H1 (cell line): Measurements from ENCODE around the gene TLCD3A. TPM values are rescaled to one million over a fixed set of nuclear protein-coding genes. Genes with fewer than 3 reads are reported as not detected.

Source experiments
- CTCF ChIA-PET: fragments of 300-600 bp; sonication (Branson Sonifier 250); formaldehyde crosslinking; loops from one replicate; lab custom pipeline; 2021; ENCODE audit not compliant: partially characterized antibody; lab: Charles Lee
- POLR2A ChIA-PET: fragments of 300-600 bp; sonication (Branson Sonifier 250); formaldehyde crosslinking; loops from one replicate; lab custom pipeline; 2021; ENCODE audit warnings: inconsistent platforms; ENCODE audit not compliant: partially characterized antibody; lab: Charles Lee
- DNase-seq, 2 experiments: peaks; one replicate each; pipeline versions ENCODE4 v3.0.0 to v3.0.0-alpha.2; 2010 to 2022; ENCODE audit warnings: low spot score in 2 of 2, low read depth in 1 of 2, mixed read lengths in 1 of 2
- FAIRE-seq: peaks from 2 replicates; lab custom pipeline; 2011; peaks lifted over from hg19 to GRCh38; lab: Jason Lieb, UNC
- H2AFZ ChIP-seq: 2 replicates; pipeline ENCODE4 v1.8.1; 2012; ENCODE audit warnings: low read length, inconsistent platforms
- H2AK5ac ChIP-seq: 2 replicates; pipeline ENCODE4 v1.6.1; 2013; ENCODE audit warnings: low read depth, low read length
- H2BK120ac ChIP-seq: replicated peaks from 2 replicates; pipeline ENCODE3; 2013; ENCODE audit warnings: low read depth, low read length, inconsistent platforms
- H2BK12ac ChIP-seq: 2 replicates; pipeline ENCODE4 v1.6.1; 2013; ENCODE audit warnings: low read depth, low read length
- H2BK15ac ChIP-seq: 2 replicates; pipeline ENCODE4 v1.6.1; 2013; ENCODE audit warnings: low read length
- H2BK20ac ChIP-seq: 2 replicates; pipeline ENCODE4 v1.6.1; 2013; ENCODE audit warnings: low read length
- H2BK5ac ChIP-seq: 2 replicates; pipeline ENCODE4 v1.6.1; 2013; ENCODE audit warnings: low read depth, low read length
- H3K14ac ChIP-seq: 2 replicates; pipeline ENCODE4 v1.6.1; 2013; ENCODE audit warnings: inconsistent platforms; ENCODE audit not compliant: insufficient read length
- H3K18ac ChIP-seq: 2 replicates; pipeline ENCODE4 v1.6.1; 2013; ENCODE audit warnings: low read length; ENCODE audit errors: extremely low read depth
- H3K23ac ChIP-seq: 2 replicates; pipeline ENCODE4 v1.6.1; 2013; ENCODE audit warnings: inconsistent platforms; ENCODE audit not compliant: insufficient read length
- H3K23me2 ChIP-seq: 2 replicates; pipeline ENCODE4 v1.6.1; 2013; ENCODE audit warnings: low read depth, low read length
- H3K27ac ChIP-seq: 2 replicates; pipeline ENCODE4 v1.6.1; 2011; ENCODE audit warnings: low read depth, low read length, inconsistent platforms
- H3K27me3 ChIP-seq, 4 experiments: replicated peaks in 1 of 4; 1 replicate in 1 of 4; 2 replicates in 3 of 4; pipeline versions ENCODE4 v1.6.1 to v1.8.1; 2011 to 2013; ENCODE audit warnings: low read length in 3 of 4, mild to moderate bottlenecking in 3 of 4, inconsistent platforms in 2 of 4, mixed read lengths in 2 of 4, moderate library complexity in 1 of 4; ENCODE audit not compliant: control insufficient read depth in 3 of 4, insufficient read depth in 3 of 4; ENCODE audit errors: extremely low read depth in 1 of 4
- H3K36me3 ChIP-seq, 4 experiments: 2 replicates each; pipeline versions ENCODE4 v1.6.1 to v1.8.1; 2011 to 2013; ENCODE audit warnings: mild to moderate bottlenecking in 4 of 4, low read length in 3 of 4, moderate library complexity in 2 of 4, control low read depth in 1 of 4, inconsistent platforms in 1 of 4; ENCODE audit not compliant: insufficient read depth in 4 of 4, control insufficient read depth in 2 of 4
- H3K4ac ChIP-seq: replicated peaks from 2 replicates; pipeline ENCODE3; 2013; ENCODE audit warnings: low read length, low read depth, mixed read lengths, inconsistent platforms; ENCODE audit not compliant: insufficient read length
- H3K4me1 ChIP-seq, 4 experiments: replicated peaks in 1 of 4; 1 replicate in 1 of 4; 2 replicates in 3 of 4; pipeline versions ENCODE4 v1.6.1 to v1.8.1; 2011 to 2013; ENCODE audit warnings: low read length in 3 of 4, inconsistent platforms in 2 of 4, mixed read lengths in 1 of 4; ENCODE audit not compliant: insufficient read depth in 4 of 4, control insufficient read depth in 3 of 4
- H3K4me2 ChIP-seq, 2 experiments: 2 replicates each; pipeline versions ENCODE4 v1.6.1 to v1.8.1; 2011 to 2013; ENCODE audit warnings: low read depth in 2 of 2, low read length in 2 of 2, control low read depth in 1 of 2, inconsistent platforms in 1 of 2, mild to moderate bottlenecking in 1 of 2; ENCODE audit not compliant: insufficient read depth in 1 of 2
- H3K4me3 ChIP-seq, 4 experiments: fragments of 200-600, 300-600 bp in 1 of 4; sonication (generic), shearing (Covaris generic), sonication (Bioruptor Twin) in 1 of 4; 2 replicates each; pipeline versions ENCODE4 v1.5.1 to v1.8.1; 2011 to 2016; ENCODE audit warnings: low read length in 4 of 4, low read depth in 3 of 4, control low read depth in 2 of 4, inconsistent platforms in 2 of 4, mild to moderate bottlenecking in 2 of 4, mixed read lengths in 1 of 4, moderate library complexity in 1 of 4; ENCODE audit not compliant: insufficient read depth in 2 of 4; ENCODE audit errors: extremely low read depth in 1 of 4
- H3K56ac ChIP-seq: replicated peaks from 2 replicates; pipeline ENCODE3; 2013; ENCODE audit warnings: low read depth, mild to moderate bottlenecking, mixed read lengths, low read length, inconsistent platforms; ENCODE audit not compliant: insufficient read length
- H3K79me1 ChIP-seq: 2 replicates; pipeline ENCODE4 v1.6.1; 2013; ENCODE audit warnings: low read depth, low read length, control low read depth
- H3K79me2 ChIP-seq, 2 experiments: 2 replicates each; pipeline versions ENCODE4 v1.6.1 to v1.8.1; 2012 to 2013; ENCODE audit warnings: low read length in 2 of 2, mild to moderate bottlenecking in 2 of 2, inconsistent platforms in 1 of 2; ENCODE audit not compliant: insufficient read depth in 2 of 2, control insufficient read depth in 1 of 2
- H3K9ac ChIP-seq, 4 experiments: replicated peaks in 1 of 4; 1 replicate in 1 of 4; 2 replicates in 3 of 4; pipeline versions ENCODE4 v1.6.1 to v1.8.1; 2011 to 2013; ENCODE audit warnings: low read depth in 3 of 4, low read length in 3 of 4, control low read depth in 2 of 4, mild to moderate bottlenecking in 2 of 4, moderate library complexity in 2 of 4, inconsistent platforms in 1 of 4; ENCODE audit errors: extremely low read depth in 1 of 4
- H3K9me3 ChIP-seq, 2 experiments: 2 replicates each; pipeline versions ENCODE4 v1.6.1 to v1.8.1; 2012 to 2013; ENCODE audit warnings: mild to moderate bottlenecking in 2 of 2, moderate library complexity in 2 of 2, control low read depth in 1 of 2, inconsistent platforms in 1 of 2, low read depth in 1 of 2, low read length in 1 of 2, mixed read lengths in 1 of 2; ENCODE audit not compliant: insufficient read depth in 2 of 2
- H4K20me1 ChIP-seq, 2 experiments: replicated peaks in 1 of 2; 2 replicates each; pipeline versions ENCODE3 to v1.8.1; 2011 to 2013; ENCODE audit warnings: inconsistent platforms in 2 of 2, low read length in 2 of 2, mild to moderate bottlenecking in 1 of 2; ENCODE audit not compliant: insufficient read depth in 2 of 2, control insufficient read depth in 1 of 2
- H4K5ac ChIP-seq: 2 replicates; pipeline ENCODE4 v1.6.1; 2013; ENCODE audit warnings: low read length, low read depth, mixed read lengths, inconsistent platforms; ENCODE audit not compliant: insufficient read length
- H4K8ac ChIP-seq: 2 replicates; pipeline ENCODE4 v1.8.0; 2013; ENCODE audit warnings: mild to moderate bottlenecking, moderate library complexity, low read length, inconsistent platforms; ENCODE audit not compliant: insufficient read depth; ENCODE audit errors: extremely low read depth
- H4K91ac ChIP-seq: replicated peaks from 2 replicates; pipeline ENCODE3; 2013; ENCODE audit warnings: low read length, mixed read lengths, inconsistent platforms; ENCODE audit not compliant: insufficient read length
- JUND ChIP-seq: IDR thresholded peaks from 2 replicates; pipeline ENCODE4 v1.6.1; 2011; ENCODE audit warnings: mild to moderate bottlenecking, improper control_type of control experiment, low read length
- NANOG ChIP-seq: IDR thresholded peaks from 2 replicates; pipeline ENCODE4 v1.6.1; 2011; ENCODE audit warnings: low read length, low read depth, mild to moderate bottlenecking, inconsistent platforms; ENCODE audit not compliant: insufficient read depth, poor library complexity, severe bottlenecking
- SIN3A ChIP-seq, 2 experiments: IDR thresholded peaks in 1 of 2; conservative IDR thresholded peaks in 1 of 2; 2 replicates each; pipeline ENCODE4 v1.6.1; 2011 to 2012; ENCODE audit warnings: low read length in 2 of 2, improper control_type of control experiment in 1 of 2, low read depth in 1 of 2, mild to moderate bottlenecking in 1 of 2
- WGBS, 2 experiments: shearing (Covaris generic) in 1 of 2; methylation state at CpG; one replicate each; pipeline versions ENCODE4 v1.1.6 to v1.1.7; 2013 to 2015; ENCODE audit warnings: low lambda C conversion rate in 2 of 2, mixed read lengths in 2 of 2, inconsistent platforms in 1 of 2, low coverage in 1 of 2, missing lambda C conversion rate in 1 of 2; ENCODE audit not compliant: insufficient replicate concordance in 2 of 2, insufficient coverage in 1 of 2, insufficient read length in 1 of 2; ENCODE audit errors: extremely low coverage in 1 of 2, missing lambda C conversion rate in 1 of 2; 5-methylcytosine and 5-hydroxymethylcytosine counted together
- polyA plus RNA-seq, 7 experiments: library from polyadenylated mRNA; depleted of rRNA in 3 of 7; stranded (reverse) in 5 of 7; unstranded in 2 of 7; fragments of >200 nt in 5 of 7; fragments of 200-250 nt in 2 of 7; gene quantifications; 1 replicate in 5 of 7; 2 replicates in 1 of 7; 4 replicates in 1 of 7; pipeline versions ENCODE4 v1.2.1 to v1.2.3, GENCODE V29; 2011 to 2013; ENCODE audit warnings: missing spikeins in 2 of 7, mixed read lengths in 2 of 7
- total RNA-seq: library from RNA; stranded (reverse); fragmentation: NEBNext Ultra II Directional; extraction: Animal tissue kit (Norgen Biotek cat#: 25700); gene quantifications from 2 replicates; pipeline ENCODE4 v1.2.1, GENCODE V29; 2021

Gene TLCD3A
- total and polyA plus RNA-seq, 2 of the 8 experiments (the other 6 are each of a cell fraction or from before 2014, with no cell fraction given) = 26.1 to 48.8 TPM

GRCh38 chr17:743139-743538, 10.7 kb downstream of the TLCD3A start:
- no peak for FAIRE-seq
- Histone ChIP-seq H2AK5ac (no peak overlapping the region), H3K27me3 (no peaks in the 10 kb centered on the region), H3K14ac (no peak overlapping the region), H3K4ac (no peak overlapping the region), H3K18ac (no peak overlapping the region), H3K4me3 (no peak overlapping the region), H2BK15ac (no peak overlapping the region), H3K23ac (no peak overlapping the region), H2BK120ac (no peak overlapping the region), H2BK20ac (no peak overlapping the region), H4K8ac (no peak overlapping the region), H3K56ac (no peak overlapping the region), H3K9ac (no peak overlapping the region), H3K27ac (no peak overlapping the region; the same call in 1 of the 2 replicates), H4K20me1 (peaks cover 3 to 40% of the 10 kb centered on the region in 2 experiments), H2AFZ (no peak overlapping the region), H3K79me2 (peaks cover 0 to 16% of the 10 kb centered on the region in 2 experiments; a peak in 2 of 4 replicates), H3K79me1 (peaks cover 13% of the 10 kb centered on the region; the same call in 1 of the 2 replicates), H3K9me3 (no peaks in the 10 kb centered on the region), H4K5ac (no peak overlapping the region), H3K23me2 (no peaks in the 10 kb centered on the region; the same call in 1 of the 2 replicates), H2BK5ac (no peak overlapping the region), H4K91ac (no peak overlapping the region), H3K4me2 (no peak overlapping the region), H3K36me3 (peaks cover 43 to 86% (median 55%) of the 10 kb centered on the region in 4 experiments), H3K4me1 (no peaks in the 10 kb centered on the region), H2BK12ac (no peak overlapping the region)
- ChIA-PET CTCF (no interaction called here), POLR2A (interaction anchor here (0.7 to 2.5 kb wide), 4 partner anchors 8 to 198 kb away, joined by 3 to 17 read pairs (median 4); partner anchors contain the start of gene GEMIN4)
- 94% methylated on average over 4 of the region's 4 CpGs; no CpG with 5 or more reads in 1 of the 2 experiments for WGBS, 2 experiments
- DNase-seq = no peak
- TF ChIP-seq JUND = no peak
- TF ChIP-seq NANOG = no peak
- no peak for TF ChIP-seq SIN3A (conservative IDR thresholded peaks at IDR 0.05 in 1 of 2, IDR thresholded peaks at IDR 0.05 in 1 of 2; ENCODE audit: low read depth in 1 of 2, low read length in 2 of 2)
